Mesenchymal stem cell (in vitro differentiated cells and primary cell): ENCODE results near the gene ACSF2.
A peak's percentile ranks its signal among the peaks of the same experiment; 100 is the strongest.

ENCODE experiments used
- DNase-seq: peaks from one replicate; pipeline ENCODE4 v3.0.0-alpha.2; 2013
- H2AFZ ChIP-seq: one replicate; pipeline ENCODE4 v1.6.1; 2013; ENCODE audit warnings: low read depth, mild to moderate bottlenecking, control low read depth, inconsistent platforms, low read length, moderate library complexity
- H2AK5ac ChIP-seq: 2 replicates; pipeline ENCODE4 v1.6.1; 2013; ENCODE audit warnings: low read length, moderate library complexity, mild to moderate bottlenecking, inconsistent platforms; ENCODE audit not compliant: severe bottlenecking
- H2BK120ac ChIP-seq: one replicate; pipeline ENCODE4 v1.6.1; 2013; ENCODE audit warnings: low read depth, mild to moderate bottlenecking, inconsistent platforms, low read length, moderate library complexity
- H2BK12ac ChIP-seq, 2 experiments: one replicate each; pipeline ENCODE4 v1.6.1; 2013; ENCODE audit warnings: inconsistent platforms in 2 of 2, low read length in 2 of 2, mild to moderate bottlenecking in 2 of 2, moderate library complexity in 2 of 2, control low read depth in 1 of 2
- H2BK15ac ChIP-seq: one replicate; pipeline ENCODE4 v1.6.1; 2013; ENCODE audit warnings: mild to moderate bottlenecking, low read depth, inconsistent platforms; ENCODE audit not compliant: poor library complexity, severe bottlenecking
- H2BK5ac ChIP-seq: 2 replicates; pipeline ENCODE4 v1.6.1; 2013; ENCODE audit warnings: low read depth, mild to moderate bottlenecking, low read length, control low read depth, inconsistent platforms; ENCODE audit not compliant: poor library complexity, severe bottlenecking
- H3K14ac ChIP-seq, 2 experiments: one replicate each; pipeline ENCODE4 v1.6.1; 2013; ENCODE audit warnings: inconsistent platforms in 2 of 2, low read length in 2 of 2, control low read depth in 1 of 2, mild to moderate bottlenecking in 1 of 2, moderate library complexity in 1 of 2
- H3K18ac ChIP-seq, 2 experiments: one replicate each; pipeline ENCODE4 v1.6.1; 2013; ENCODE audit warnings: inconsistent platforms in 2 of 2, low read length in 2 of 2, control low read depth in 1 of 2, low read depth in 1 of 2, mild to moderate bottlenecking in 1 of 2
- H3K23ac ChIP-seq, 2 experiments: one replicate each; pipeline ENCODE4 v1.6.1; 2013; ENCODE audit warnings: inconsistent platforms in 2 of 2, low read length in 2 of 2, mild to moderate bottlenecking in 2 of 2, moderate library complexity in 2 of 2, control low read depth in 1 of 2
- H3K27ac ChIP-seq: 2 replicates; pipeline ENCODE4 v1.5.1; 2013; ENCODE audit warnings: mild to moderate bottlenecking, moderate library complexity, low read length, control low read depth, inconsistent platforms; ENCODE audit not compliant: poor library complexity, severe bottlenecking
- H3K27me3 ChIP-seq, 2 experiments: 2 replicates each; pipeline versions ENCODE4 v1.6.1 to v1.7.0; 2013; ENCODE audit warnings: low read length in 2 of 2, mild to moderate bottlenecking in 2 of 2, moderate library complexity in 2 of 2, control low read depth in 1 of 2, inconsistent platforms in 1 of 2; ENCODE audit not compliant: control insufficient read depth in 1 of 2, insufficient read depth in 1 of 2
- H3K36me3 ChIP-seq, 2 experiments: 2 replicates each; pipeline versions ENCODE4 v1.6.1 to v1.7.0; 2013; ENCODE audit warnings: low read length in 2 of 2, control low read depth in 1 of 2, inconsistent platforms in 1 of 2, low read depth in 1 of 2, mild to moderate bottlenecking in 1 of 2; ENCODE audit not compliant: insufficient read depth in 2 of 2, control insufficient read depth in 1 of 2
- H3K4ac ChIP-seq, 2 experiments: one replicate each; pipeline ENCODE4 v1.6.1; 2013; ENCODE audit warnings: inconsistent platforms in 2 of 2, low read length in 2 of 2, mild to moderate bottlenecking in 2 of 2, moderate library complexity in 2 of 2, control low read depth in 1 of 2, low read depth in 1 of 2
- H3K4me1 ChIP-seq: 2 replicates; pipeline ENCODE4 v1.6.1; 2013; ENCODE audit warnings: low read depth, low read length, control low read depth; ENCODE audit not compliant: control insufficient read depth, insufficient read depth
- H3K4me2 ChIP-seq: 2 replicates; pipeline ENCODE4 v1.6.1; 2013; ENCODE audit warnings: low read length, mild to moderate bottlenecking, inconsistent platforms; ENCODE audit not compliant: poor library complexity, severe bottlenecking
- H3K4me3 ChIP-seq, 2 experiments: 2 replicates each; pipeline versions ENCODE4 v1.5.1 to v1.7.0; 2013; ENCODE audit warnings: low read length in 2 of 2, mild to moderate bottlenecking in 2 of 2, control low read depth in 1 of 2, low read depth in 1 of 2; ENCODE audit not compliant: insufficient read depth in 1 of 2
- H3K79me1 ChIP-seq: replicated peaks from 2 replicates; pipeline ENCODE4 v1.6.1; 2013; ENCODE audit warnings: mild to moderate bottlenecking, control low read depth, low read length, inconsistent platforms; ENCODE audit not compliant: poor library complexity, severe bottlenecking
- H3K9ac ChIP-seq: 2 replicates; pipeline ENCODE4 v1.7.0; 2013; ENCODE audit warnings: mild to moderate bottlenecking, low read length, moderate library complexity
- H3K9me3 ChIP-seq: 2 replicates; pipeline ENCODE4 v1.7.0; 2013; ENCODE audit warnings: mild to moderate bottlenecking, low read length; ENCODE audit not compliant: control insufficient read depth
- H4K8ac ChIP-seq: one replicate; pipeline ENCODE4 v1.6.1; 2013; ENCODE audit warnings: inconsistent platforms, mild to moderate bottlenecking, low read length, moderate library complexity
- H4K91ac ChIP-seq: one replicate; pipeline ENCODE4 v1.6.1; 2013; ENCODE audit warnings: mild to moderate bottlenecking, low read length, inconsistent platforms
- WGBS: methylation state at CpG from one replicate; pipeline ENCODE4 v1.1.7; 2013; ENCODE audit warnings: mixed read lengths; 5-methylcytosine and 5-hydroxymethylcytosine counted together

The ACSF2 gene

GRCh38 chr17:50467855-50468303 lies 41.9 kb downstream of the ACSF2 start:
- no peaks in the 10 kb centered on the region for H3K9me3 ChIP-seq
- H3K27me3 ChIP-seq, result peaks cover 19 to 44% of the 10 kb centered on the region in 2 experiments
- H2BK12ac ChIP-seq, result no peak overlapping the region
- no peak overlapping the region for H3K4ac ChIP-seq
- no peak overlapping the region for H3K14ac ChIP-seq
- no peak overlapping the region for H3K18ac ChIP-seq
- H2BK5ac ChIP-seq, result no peak overlapping the region
- no peak overlapping the region for H3K27ac ChIP-seq
- no peak overlapping the region for H3K9ac ChIP-seq
- H2BK15ac ChIP-seq, result peak overlapping the region; percentile 33
- no peak overlapping the region for H2BK120ac ChIP-seq
- no peak overlapping the region for H2AFZ ChIP-seq
- H3K4me2 ChIP-seq, result no peak overlapping the region
- no peak overlapping the region for H4K8ac ChIP-seq
- DNase-seq, result no peak
- H2AK5ac ChIP-seq, result no peak overlapping the region
- H3K23ac ChIP-seq, result no peak overlapping the region
- H3K4me1 ChIP-seq, result peaks cover 17% of the 10 kb centered on the region
- no peak overlapping the region for H3K4me3 ChIP-seq
- H3K79me1 ChIP-seq, result no peaks in the 10 kb centered on the region
- H3K36me3 ChIP-seq, result peaks cover 3 to 47% of the 10 kb centered on the region in 2 experiments
- 93% methylated on average over 13 of the region's 13 CpGs for WGBS
- no peak overlapping the region for H4K91ac ChIP-seq

GRCh38 chr17:50468304-50469207 lies 42.5 kb downstream of the ACSF2 start, which contains the start of gene CHAD:
TSS of gene CHAD (minus strand) at chr17:50468880. CDS start at chr17:50468813, 67 bp downstream.
- H3K79me1 ChIP-seq, result no peaks in the 10 kb centered on the region
- no peak within 1 kb of the TSS for H2BK5ac ChIP-seq
- peak within 1 kb of the TSS; percentile 55 for H3K4me2 ChIP-seq
- peak within 1 kb of the TSS in 1 of 2 experiments; percentile 46 for H3K23ac ChIP-seq
- no peak within 1 kb of the TSS for H3K27ac ChIP-seq
- no peaks in the 10 kb centered on the region for H3K9me3 ChIP-seq
- 38% methylated on average over 67 of the region's 71 CpGs for WGBS
- H3K4me3 ChIP-seq, result peak within 1 kb of the TSS in 1 of 2 experiments; percentile 62
- peak within 1 kb of the TSS; percentile 48 for H3K9ac ChIP-seq
- H2BK12ac ChIP-seq, result no peak within 1 kb of the TSS
- no peak within 1 kb of the TSS for H2BK120ac ChIP-seq
- H3K14ac ChIP-seq, result peak within 1 kb of the TSS in 1 of 2 experiments; percentile 37
- H2AFZ ChIP-seq, result no peak within 1 kb of the TSS
- peaks cover 19 to 44% of the 10 kb centered on the region in 2 experiments for H3K27me3 ChIP-seq
- H3K36me3 ChIP-seq, result peaks cover 3 to 40% of the 10 kb centered on the region in 2 experiments
- no peak within 1 kb of the TSS for H2AK5ac ChIP-seq
- no peak within 1 kb of the TSS for H4K91ac ChIP-seq
- peaks cover 17% of the 10 kb centered on the region for H3K4me1 ChIP-seq
- no peak within 1 kb of the TSS for H3K4ac ChIP-seq
- H3K18ac ChIP-seq, result no peak within 1 kb of the TSS
- H2BK15ac ChIP-seq, result peak within 1 kb of the TSS; percentile 70
- no peak within 1 kb of the TSS for H4K8ac ChIP-seq
- DNase-seq, result peak; percentile 22

GRCh38 chr17:50469208-50469605 lies 43.2 kb downstream of the ACSF2 start:
- no peak overlapping the region for H3K14ac ChIP-seq
- no peak overlapping the region for H4K8ac ChIP-seq
- H2BK5ac ChIP-seq, result no peak overlapping the region
- H2BK120ac ChIP-seq, result no peak overlapping the region
- no peak overlapping the region for H3K23ac ChIP-seq
- WGBS, result 13% methylated on average over 24 of the region's 37 CpGs
- no peak overlapping the region for H2BK12ac ChIP-seq
- no peak overlapping the region for H2AFZ ChIP-seq
- H3K27me3 ChIP-seq, result peaks cover 25 to 44% of the 10 kb centered on the region in 2 experiments
- no peak overlapping the region for H4K91ac ChIP-seq
- peak overlapping the region in 1 of 2 experiments; percentile 62 for H3K4me3 ChIP-seq
- H3K18ac ChIP-seq, result no peak overlapping the region
- no peak overlapping the region for H3K27ac ChIP-seq
- DNase-seq, result peak; percentile 18
- H2BK15ac ChIP-seq, result no peak overlapping the region
- H3K4me1 ChIP-seq, result peaks cover 17% of the 10 kb centered on the region
- H3K9ac ChIP-seq, result peak overlapping the region; percentile 48
- no peaks in the 10 kb centered on the region for H3K79me1 ChIP-seq
- H3K9me3 ChIP-seq, result no peaks in the 10 kb centered on the region
- H3K4me2 ChIP-seq, result peak overlapping the region; percentile 55
- no peak overlapping the region for H3K4ac ChIP-seq
- H2AK5ac ChIP-seq, result no peak overlapping the region
- H3K36me3 ChIP-seq, result peaks cover 3 to 42% of the 10 kb centered on the region in 2 experiments

GRCh38 chr17:50469671-50470305 lies 43.8 kb downstream of the ACSF2 start:
- H3K14ac ChIP-seq, result no peak overlapping the region

More at GRCh38 chr17:50469671-50470305, 43.8 kb downstream of the ACSF2 start:
- H3K4me2 ChIP-seq, result no peak overlapping the region
- no peak overlapping the region for H3K27ac ChIP-seq
- 74% methylated on average over 17 of the region's 19 CpGs for WGBS
- no peaks in the 10 kb centered on the region for H3K79me1 ChIP-seq
- no peak overlapping the region for H3K4ac ChIP-seq
- no peak overlapping the region for H3K4me3 ChIP-seq
- H3K18ac ChIP-seq, result no peak overlapping the region
- no peak overlapping the region for H2BK15ac ChIP-seq
- DNase-seq, result no peak
- no peak overlapping the region for H2AK5ac ChIP-seq
- peak overlapping the region in 1 of 2 experiments; percentile 27 for H3K23ac ChIP-seq
- H2BK120ac ChIP-seq, result no peak overlapping the region
- no peak overlapping the region for H2BK5ac ChIP-seq
- no peak overlapping the region for H3K9ac ChIP-seq
- H3K4me1 ChIP-seq, result peaks cover 17% of the 10 kb centered on the region
- no peak overlapping the region for H2AFZ ChIP-seq
- no peak overlapping the region for H2BK12ac ChIP-seq
- H3K27me3 ChIP-seq, result peaks cover 25 to 44% of the 10 kb centered on the region in 2 experiments
- peaks cover 7 to 41% of the 10 kb centered on the region in 2 experiments for H3K36me3 ChIP-seq
- no peak overlapping the region for H4K91ac ChIP-seq
- no peaks in the 10 kb centered on the region for H3K9me3 ChIP-seq
- no peak overlapping the region for H4K8ac ChIP-seq
